Measurements from ENCODE around the gene GMIP.

DNA sequence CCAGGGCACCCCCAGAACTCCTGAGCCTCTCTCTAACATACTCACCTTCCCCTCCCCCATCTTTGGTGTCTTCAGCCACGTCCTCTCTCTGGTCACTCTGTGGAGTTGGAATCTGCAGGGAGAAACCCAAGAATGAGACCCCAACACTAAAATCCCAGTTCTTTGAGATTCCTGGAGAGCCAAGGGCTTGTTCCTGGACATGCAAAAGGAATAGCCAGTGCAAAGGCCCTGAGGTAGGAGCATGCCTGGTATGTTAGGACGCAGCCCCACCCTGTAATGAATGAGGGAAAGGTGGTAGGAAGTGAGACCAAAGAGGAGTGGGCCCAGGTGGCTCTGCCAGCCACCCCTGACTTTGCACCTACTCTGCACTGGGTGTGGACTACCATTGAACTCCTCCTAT lies 13.0 kb downstream of the GMIP start:
- TF ChIP-seq, protein P1, sequence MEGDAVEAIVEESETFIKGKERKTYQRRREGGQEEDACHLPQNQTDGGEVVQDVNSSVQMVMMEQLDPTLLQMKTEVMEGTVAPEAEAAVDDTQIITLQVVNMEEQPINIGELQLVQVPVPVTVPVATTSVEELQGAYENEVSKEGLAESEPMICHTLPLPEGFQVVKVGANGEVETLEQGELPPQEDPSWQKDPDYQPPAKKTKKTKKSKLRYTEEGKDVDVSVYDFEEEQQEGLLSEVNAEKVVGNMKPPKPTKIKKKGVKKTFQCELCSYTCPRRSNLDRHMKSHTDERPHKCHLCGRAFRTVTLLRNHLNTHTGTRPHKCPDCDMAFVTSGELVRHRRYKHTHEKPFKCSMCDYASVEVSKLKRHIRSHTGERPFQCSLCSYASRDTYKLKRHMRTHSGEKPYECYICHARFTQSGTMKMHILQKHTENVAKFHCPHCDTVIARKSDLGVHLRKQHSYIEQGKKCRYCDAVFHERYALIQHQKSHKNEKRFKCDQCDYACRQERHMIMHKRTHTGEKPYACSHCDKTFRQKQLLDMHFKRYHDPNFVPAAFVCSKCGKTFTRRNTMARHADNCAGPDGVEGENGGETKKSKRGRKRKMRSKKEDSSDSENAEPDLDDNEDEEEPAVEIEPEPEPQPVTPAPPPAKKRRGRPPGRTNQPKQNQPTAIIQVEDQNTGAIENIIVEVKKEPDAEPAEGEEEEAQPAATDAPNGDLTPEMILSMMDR (IDR thresholded peaks at IDR 0.05; ENCODE audit: insufficient read depth, low read length): no peak
- no peak for TF ChIP-seq GABPA (IDR thresholded peaks at IDR 0.05; ENCODE audit: low read depth)
- no peak for TF ChIP-seq POLR2AphosphoS5 (IDR thresholded peaks at IDR 0.05; ENCODE audit: low read depth)
- TF ChIP-seq, protein P2, sequence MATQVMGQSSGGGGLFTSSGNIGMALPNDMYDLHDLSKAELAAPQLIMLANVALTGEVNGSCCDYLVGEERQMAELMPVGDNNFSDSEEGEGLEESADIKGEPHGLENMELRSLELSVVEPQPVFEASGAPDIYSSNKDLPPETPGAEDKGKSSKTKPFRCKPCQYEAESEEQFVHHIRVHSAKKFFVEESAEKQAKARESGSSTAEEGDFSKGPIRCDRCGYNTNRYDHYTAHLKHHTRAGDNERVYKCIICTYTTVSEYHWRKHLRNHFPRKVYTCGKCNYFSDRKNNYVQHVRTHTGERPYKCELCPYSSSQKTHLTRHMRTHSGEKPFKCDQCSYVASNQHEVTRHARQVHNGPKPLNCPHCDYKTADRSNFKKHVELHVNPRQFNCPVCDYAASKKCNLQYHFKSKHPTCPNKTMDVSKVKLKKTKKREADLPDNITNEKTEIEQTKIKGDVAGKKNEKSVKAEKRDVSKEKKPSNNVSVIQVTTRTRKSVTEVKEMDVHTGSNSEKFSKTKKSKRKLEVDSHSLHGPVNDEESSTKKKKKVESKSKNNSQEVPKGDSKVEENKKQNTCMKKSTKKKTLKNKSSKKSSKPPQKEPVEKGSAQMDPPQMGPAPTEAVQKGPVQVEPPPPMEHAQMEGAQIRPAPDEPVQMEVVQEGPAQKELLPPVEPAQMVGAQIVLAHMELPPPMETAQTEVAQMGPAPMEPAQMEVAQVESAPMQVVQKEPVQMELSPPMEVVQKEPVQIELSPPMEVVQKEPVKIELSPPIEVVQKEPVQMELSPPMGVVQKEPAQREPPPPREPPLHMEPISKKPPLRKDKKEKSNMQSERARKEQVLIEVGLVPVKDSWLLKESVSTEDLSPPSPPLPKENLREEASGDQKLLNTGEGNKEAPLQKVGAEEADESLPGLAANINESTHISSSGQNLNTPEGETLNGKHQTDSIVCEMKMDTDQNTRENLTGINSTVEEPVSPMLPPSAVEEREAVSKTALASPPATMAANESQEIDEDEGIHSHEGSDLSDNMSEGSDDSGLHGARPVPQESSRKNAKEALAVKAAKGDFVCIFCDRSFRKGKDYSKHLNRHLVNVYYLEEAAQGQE (IDR thresholded peaks at IDR 0.05; ENCODE audit: insufficient replicate concordance, low read depth): no peak
- TF ChIP-seq SPI1 (IDR thresholded peaks at IDR 0.05; ENCODE audit: borderline replicate concordance, low read depth): no peak

Measured in HL-60 (cell line).